AG09319 (cell line): Measurements from ENCODE around the gene C9orf152.

Source experiments
- DNase-seq: peaks from one replicate; pipeline ENCODE4 v3.0.0-alpha.2; 2010; ENCODE audit warnings: low read depth; ENCODE audit errors: extremely low read depth
- CTCF ChIP-seq: IDR thresholded peaks from 2 replicates; pipeline ENCODE4 v1.5.1; 2011; ENCODE audit warnings: low read depth, mild to moderate bottlenecking, inconsistent platforms, low read length, moderate library complexity

C9orf152 gene

GRCh38 chr9:110208031-110208430 lies at the start of gene C9orf152:
Gene C9orf152, minus strand, starts transcription at chr9:110208159. Its CDS starts 580 bp downstream, at chr9:110207579.
- DNase-seq: no peak
- TF ChIP-seq CTCF: no peak

- TF ChIP-seq CTCF: no peak
- DNase-seq: no peak
These were observed 49.3 kb upstream of the C9orf152 start for GRCh38 chr9:110257097-110257841.

- TF ChIP-seq CTCF: no peak
- DNase-seq: peak; percentile 80
These were observed 48.6 kb upstream of the C9orf152 start, which contains the start of gene TXN for GRCh38 chr9:110256380-110257096. Gene TXN, minus strand, starts transcription at chr9:110256507. Its CDS starts 72 bp downstream, at chr9:110256435.

- DNase-seq: no peak
- no peak for TF ChIP-seq CTCF
These were observed 47.8 kb upstream of the C9orf152 start for GRCh38 chr9:110255463-110256379.

- no peak for DNase-seq
These were observed 47.1 kb upstream of the C9orf152 start for GRCh38 chr9:110255034-110255462.

GRCh38 chr9:110254500-110254899 lies 46.5 kb upstream of the C9orf152 start:
- no peak for TF ChIP-seq CTCF
- DNase-seq: no peak

More at GRCh38 chr9:110255034-110255462, 47.1 kb upstream of the C9orf152 start:
- no peak for TF ChIP-seq CTCF
